GM18526 (cell line): ENCODE data around the gene AFAP1L1.

ENCODE experiments used
- POLR2A ChIP-seq: IDR thresholded peaks from 3 replicates; pipeline ENCODE4 v1.6.1; 2011; ENCODE audit not compliant: insufficient read length; ENCODE audit errors: extremely low read depth

AFAP1L1 gene

GRCh38 chr5:149310947-149311658 is 39.4 kb downstream of the AFAP1L1 start:
- TF ChIP-seq POLR2A: no peak

GRCh38 chr5:149313151-149313841 is 41.6 kb downstream of the AFAP1L1 start:
- TF ChIP-seq POLR2A: no peak

GRCh38 chr5:149314571-149315111 is 43.0 kb downstream of the AFAP1L1 start:
- TF ChIP-seq POLR2A: no peak

- no peak for TF ChIP-seq POLR2A
These were observed 44.1 kb downstream of the AFAP1L1 start for GRCh38 chr5:149315753-149316152.

GRCh38 chr5:149317281-149318048 is 45.8 kb downstream of the AFAP1L1 start:
- no peak for TF ChIP-seq POLR2A

- TF ChIP-seq POLR2A: no peak
These were observed 47.5 kb downstream of the AFAP1L1 start for GRCh38 chr5:149319174-149319573.

- TF ChIP-seq POLR2A: no peak
These were observed 49.2 kb downstream of the AFAP1L1 start for GRCh38 chr5:149320791-149321330.

GRCh38 chr5:149322518-149322917 is 50.9 kb downstream of the AFAP1L1 start:
- no peak for TF ChIP-seq POLR2A

- TF ChIP-seq POLR2A: no peak
These were observed 51.6 kb downstream of the AFAP1L1 start for GRCh38 chr5:149323210-149323609.

- no peak for TF ChIP-seq POLR2A
These were observed 52.1 kb downstream of the AFAP1L1 start for GRCh38 chr5:149323621-149324205.

- no peak for TF ChIP-seq POLR2A
These were observed 53.0 kb downstream of the AFAP1L1 start for GRCh38 chr5:149324641-149325040.

- no peak for TF ChIP-seq POLR2A
These were observed 53.6 kb downstream of the AFAP1L1 start for GRCh38 chr5:149325166-149325735.

GRCh38 chr5:149325894-149326293 is 54.2 kb downstream of the AFAP1L1 start:
- TF ChIP-seq POLR2A: no peak

GRCh38 chr5:149326611-149327010 is 55.0 kb downstream of the AFAP1L1 start:
- TF ChIP-seq POLR2A: no peak

- no peak for TF ChIP-seq POLR2A
These were observed 56.5 kb downstream of the AFAP1L1 start for GRCh38 chr5:149328177-149328576.
